ENCODE results near the gene SIGLEC15.
"Not testable (repeated sequence)": the region's sequence is repeated elsewhere in the genome, so short reads cannot be mapped to it uniquely, and the experiment has no call there.

Gene SIGLEC15

DNA sequence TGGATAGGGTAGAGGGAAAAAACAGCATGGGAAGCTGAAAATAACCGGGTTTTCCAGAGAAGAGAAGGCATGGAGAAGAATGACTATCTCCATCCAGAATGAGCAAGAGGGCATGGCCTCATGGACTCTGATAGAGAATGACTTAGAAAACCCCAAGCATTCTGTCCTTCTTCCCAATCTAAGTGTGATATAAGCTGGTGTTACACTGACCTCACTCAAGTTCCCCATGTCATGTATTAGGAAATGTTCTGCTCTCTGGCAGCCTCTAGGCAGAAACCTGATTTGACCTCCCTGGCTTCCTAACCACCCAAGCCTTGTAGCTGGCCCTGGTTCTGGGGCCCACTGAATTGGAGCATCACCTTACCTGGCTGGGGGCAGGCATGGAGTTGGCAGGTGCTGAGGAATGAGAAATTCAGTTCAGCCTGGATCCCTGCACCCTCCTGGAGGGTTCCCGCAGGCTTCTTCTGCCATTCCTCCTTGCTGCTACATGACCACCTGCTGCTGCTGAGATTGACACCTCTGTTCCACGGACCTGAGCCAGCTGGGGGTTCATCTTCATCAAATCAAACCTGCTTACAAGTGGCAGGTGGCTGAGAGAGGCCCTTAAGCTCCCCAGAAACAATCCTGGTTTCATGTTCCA is 5.2 kb upstream of the SIGLEC15 start:
- Histone ChIP-seq H3K9me3 (ENCODE audit: control insufficient read depth in 2 of 2, low read length in 2 of 2) (no peaks in the 10 kb centered on the region), H3K27me3 (ENCODE audit: control insufficient read depth in 2 of 2, insufficient read depth in 2 of 2, low read length in 2 of 2) (no peaks in the 10 kb centered on the region), H3K36me3 (ENCODE audit: control insufficient read depth in 2 of 2, insufficient read depth in 2 of 2, low read length in 2 of 2) (no peaks in the 10 kb centered on the region), H3K4me3 (ENCODE audit: low read length in 2 of 2) (no peak overlapping the region), H3K9ac (ENCODE audit: low read depth in 1 of 2, low read length in 2 of 2) (no peak overlapping the region), H3K4me1 (ENCODE audit: control insufficient read depth in 2 of 2, insufficient read depth in 2 of 2, low read length in 2 of 2) (no peaks in the 10 kb centered on the region), H3K27ac (ENCODE audit: low read depth in 2 of 2, low read length in 2 of 2) (no peak overlapping the region)

- Histone ChIP-seq H3K36me3 (ENCODE audit: control insufficient read depth in 2 of 2, insufficient read depth in 2 of 2, low read length in 2 of 2) (no peaks in the 10 kb centered on the region), H3K9ac (ENCODE audit: low read depth in 1 of 2, low read length in 2 of 2) (no peak overlapping the region), H3K27ac (ENCODE audit: low read depth in 2 of 2, low read length in 2 of 2) (no peak overlapping the region), H3K4me3 (ENCODE audit: low read length in 2 of 2) (no peak overlapping the region), H3K4me1 (ENCODE audit: control insufficient read depth in 2 of 2, insufficient read depth in 2 of 2, low read length in 2 of 2) (no peaks in the 10 kb centered on the region), H3K27me3 (ENCODE audit: control insufficient read depth in 2 of 2, insufficient read depth in 2 of 2, low read length in 2 of 2) (peaks cover 0 to under 1% of the 10 kb centered on the region in 2 donors), H3K9me3 (ENCODE audit: control insufficient read depth in 2 of 2, low read length in 2 of 2) (no peaks in the 10 kb centered on the region)
These were observed 4.4 kb upstream of the SIGLEC15 start for GRCh38 chr18:45821026-45821425.

DNA sequence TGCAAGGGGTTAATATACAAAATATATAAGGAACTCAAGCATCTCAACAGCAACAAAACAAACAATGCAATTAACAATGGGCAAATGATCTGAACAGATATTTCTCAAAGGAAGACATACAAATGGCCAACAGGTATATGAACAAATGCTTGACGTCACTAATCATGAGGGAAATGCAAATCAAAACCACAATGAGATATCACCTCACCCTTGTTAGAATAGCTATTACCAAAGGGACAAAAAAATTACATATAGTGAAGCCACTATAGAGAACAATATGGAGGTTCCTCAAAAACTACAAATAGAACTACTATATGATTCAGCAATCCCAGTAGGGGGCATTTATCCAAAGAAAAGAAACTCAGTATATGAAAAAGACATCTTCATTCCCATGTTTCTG is 3.8 kb upstream of the SIGLEC15 start:
- Histone ChIP-seq H3K4me1 (ENCODE audit: control insufficient read depth in 2 of 2, insufficient read depth in 2 of 2, low read length in 2 of 2) (no peaks in the 10 kb centered on the region), H3K9ac (ENCODE audit: low read depth in 1 of 2, low read length in 2 of 2) (no peak overlapping the region), H3K36me3 (ENCODE audit: control insufficient read depth in 2 of 2, insufficient read depth in 2 of 2, low read length in 2 of 2) (no peaks in the 10 kb centered on the region), H3K4me3 (ENCODE audit: low read length in 2 of 2) (no peak overlapping the region), H3K9me3 (ENCODE audit: control insufficient read depth in 2 of 2, low read length in 2 of 2) (no peaks in the 10 kb centered on the region), H3K27ac (ENCODE audit: low read depth in 2 of 2, low read length in 2 of 2) (no peak overlapping the region), H3K27me3 (ENCODE audit: control insufficient read depth in 2 of 2, insufficient read depth in 2 of 2, low read length in 2 of 2) (peaks cover 0 to 2% of the 10 kb centered on the region in 2 donors)

DNA sequence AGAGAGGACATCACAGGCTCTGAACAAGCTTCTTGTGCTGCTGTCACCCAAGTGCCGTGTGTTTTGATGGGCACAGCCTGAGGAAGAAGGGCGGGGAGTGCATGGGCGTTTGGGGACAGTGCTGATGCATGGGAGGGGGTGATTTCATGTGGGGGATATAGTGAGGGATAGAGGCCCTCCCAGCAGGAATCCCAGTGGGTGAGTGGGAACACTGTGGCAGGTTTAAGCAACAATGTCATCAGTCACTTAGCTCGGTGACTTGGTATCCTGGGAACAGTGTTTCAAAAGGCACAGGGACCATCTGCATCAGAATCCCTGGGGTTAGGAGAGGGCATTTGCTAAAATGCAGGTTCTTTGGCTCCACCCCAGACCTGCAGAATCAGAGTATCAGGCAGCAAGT is 609 bp downstream of the SIGLEC15 start:
- peaks cover 12 to 13% of the 10 kb centered on the region in 2 donors for H3K4me1 ChIP-seq (ENCODE audit: control insufficient read depth in 2 of 2, insufficient read depth in 2 of 2, low read length in 2 of 2)
- H3K27ac ChIP-seq (ENCODE audit: low read depth in 2 of 2, low read length in 2 of 2), result no peak overlapping the region
- H3K9ac ChIP-seq (ENCODE audit: low read depth in 1 of 2, low read length in 2 of 2), result no peak overlapping the region
- no peak overlapping the region for H3K4me3 ChIP-seq (ENCODE audit: low read length in 2 of 2)
- no peaks in the 10 kb centered on the region for H3K9me3 ChIP-seq (ENCODE audit: control insufficient read depth in 2 of 2, low read length in 2 of 2)
- H3K27me3 ChIP-seq (ENCODE audit: control insufficient read depth in 2 of 2, insufficient read depth in 2 of 2, low read length in 2 of 2), result peaks cover 0 to 2% of the 10 kb centered on the region in 2 donors
- H3K36me3 ChIP-seq (ENCODE audit: control insufficient read depth in 2 of 2, insufficient read depth in 2 of 2, low read length in 2 of 2), result no peaks in the 10 kb centered on the region

- H3K27ac ChIP-seq (ENCODE audit: low read depth in 2 of 2, low read length in 2 of 2); H3K36me3 ChIP-seq (ENCODE audit: control insufficient read depth in 2 of 2, insufficient read depth in 2 of 2, low read length in 2 of 2); H3K9ac ChIP-seq (ENCODE audit: low read depth in 1 of 2, low read length in 2 of 2); H3K4me3 ChIP-seq (ENCODE audit: low read length in 2 of 2); H3K9me3 ChIP-seq (ENCODE audit: control insufficient read depth in 2 of 2, low read length in 2 of 2); H3K27me3 ChIP-seq (ENCODE audit: control insufficient read depth in 2 of 2, insufficient read depth in 2 of 2, low read length in 2 of 2): not testable (repeated sequence)
- H3K4me1 ChIP-seq (ENCODE audit: control insufficient read depth in 2 of 2, insufficient read depth in 2 of 2, low read length in 2 of 2), result peaks cover 12 to 13% of the 10 kb centered on the region in 2 donors
These were observed 1.2 kb downstream of the SIGLEC15 start for GRCh38 chr18:45826716-45827115.

GRCh38 chr18:45828917-45829811 is 3.7 kb downstream of the SIGLEC15 start:
- no peaks in the 10 kb centered on the region for H3K9me3 ChIP-seq (ENCODE audit: control insufficient read depth in 2 of 2, low read length in 2 of 2)
- peak overlapping the region in 1 of 2 donors; percentile 22 for H3K4me3 ChIP-seq (ENCODE audit: low read length in 2 of 2)
- H3K9ac ChIP-seq (ENCODE audit: low read depth in 1 of 2, low read length in 2 of 2), result no peak overlapping the region
- peaks cover 12 to 13% of the 10 kb centered on the region in 2 donors for H3K4me1 ChIP-seq (ENCODE audit: control insufficient read depth in 2 of 2, insufficient read depth in 2 of 2, low read length in 2 of 2)
- no peaks in the 10 kb centered on the region for H3K36me3 ChIP-seq (ENCODE audit: control insufficient read depth in 2 of 2, insufficient read depth in 2 of 2, low read length in 2 of 2)
- peak overlapping the region in 1 of 2 donors; percentile 34 for H3K27ac ChIP-seq (ENCODE audit: low read depth in 2 of 2, low read length in 2 of 2)
- peaks cover 0 to 2% of the 10 kb centered on the region in 2 donors for H3K27me3 ChIP-seq (ENCODE audit: control insufficient read depth in 2 of 2, insufficient read depth in 2 of 2, low read length in 2 of 2)

- Histone ChIP-seq H3K4me3 (ENCODE audit: low read length in 2 of 2) (no peak overlapping the region), H3K9ac (ENCODE audit: low read depth in 1 of 2, low read length in 2 of 2) (no peak overlapping the region), H3K4me1 (ENCODE audit: control insufficient read depth in 2 of 2, insufficient read depth in 2 of 2, low read length in 2 of 2) (peaks cover 12 to 13% of the 10 kb centered on the region in 2 donors), H3K36me3 (ENCODE audit: control insufficient read depth in 2 of 2, insufficient read depth in 2 of 2, low read length in 2 of 2) (no peaks in the 10 kb centered on the region), H3K27ac (ENCODE audit: low read depth in 2 of 2, low read length in 2 of 2) (no peak overlapping the region), H3K27me3 (ENCODE audit: control insufficient read depth in 2 of 2, insufficient read depth in 2 of 2, low read length in 2 of 2) (peaks cover 0 to 2% of the 10 kb centered on the region in 2 donors), H3K9me3 (ENCODE audit: control insufficient read depth in 2 of 2, low read length in 2 of 2) (no peaks in the 10 kb centered on the region)
These were observed 4.4 kb downstream of the SIGLEC15 start for GRCh38 chr18:45829855-45830254.

DNA sequence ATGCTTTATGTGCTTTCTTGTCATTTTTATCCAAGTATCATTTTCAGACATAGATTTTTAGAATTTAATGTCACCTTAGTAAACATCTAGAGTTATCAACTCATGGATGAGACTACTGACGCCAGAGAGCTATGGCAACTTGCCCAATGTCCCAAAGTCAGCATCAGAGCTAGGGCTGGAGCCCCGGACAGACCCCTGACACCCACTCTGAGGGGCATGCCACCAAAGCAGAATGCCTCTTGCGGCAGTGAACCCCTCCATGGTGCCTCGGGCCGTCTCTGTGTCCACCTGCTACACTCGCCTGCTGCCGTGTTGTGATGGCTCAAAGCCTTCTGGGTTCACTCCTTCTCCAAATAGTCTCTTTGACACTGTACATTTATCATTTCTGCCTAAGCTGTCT is 5.4 kb downstream of the SIGLEC15 start:
- peaks cover 0 to 2% of the 10 kb centered on the region in 2 donors for H3K27me3 ChIP-seq (ENCODE audit: control insufficient read depth in 2 of 2, insufficient read depth in 2 of 2, low read length in 2 of 2)
- H3K9ac ChIP-seq (ENCODE audit: low read depth in 1 of 2, low read length in 2 of 2), result no peak overlapping the region
- H3K4me1 ChIP-seq (ENCODE audit: control insufficient read depth in 2 of 2, insufficient read depth in 2 of 2, low read length in 2 of 2), result peaks cover 13 to 14% of the 10 kb centered on the region in 2 donors
- no peak overlapping the region for H3K4me3 ChIP-seq (ENCODE audit: low read length in 2 of 2)
- no peaks in the 10 kb centered on the region for H3K9me3 ChIP-seq (ENCODE audit: control insufficient read depth in 2 of 2, low read length in 2 of 2)
- H3K36me3 ChIP-seq (ENCODE audit: control insufficient read depth in 2 of 2, insufficient read depth in 2 of 2, low read length in 2 of 2), result no peaks in the 10 kb centered on the region
- no peak overlapping the region for H3K27ac ChIP-seq (ENCODE audit: low read depth in 2 of 2, low read length in 2 of 2)

GRCh38 chr18:45833846-45834245 is 8.4 kb downstream of the SIGLEC15 start:
- Histone ChIP-seq H3K36me3 (ENCODE audit: control insufficient read depth in 2 of 2, insufficient read depth in 2 of 2, low read length in 2 of 2) (no peaks in the 10 kb centered on the region), H3K4me1 (ENCODE audit: control insufficient read depth in 2 of 2, insufficient read depth in 2 of 2, low read length in 2 of 2) (peaks cover 15 to 20% of the 10 kb centered on the region in 2 donors), H3K4me3 (ENCODE audit: low read length in 2 of 2) (no peak overlapping the region), H3K9ac (ENCODE audit: low read depth in 1 of 2, low read length in 2 of 2) (no peak overlapping the region), H3K27ac (ENCODE audit: low read depth in 2 of 2, low read length in 2 of 2) (no peak overlapping the region), H3K9me3 (ENCODE audit: control insufficient read depth in 2 of 2, low read length in 2 of 2) (no peaks in the 10 kb centered on the region), H3K27me3 (ENCODE audit: control insufficient read depth in 2 of 2, insufficient read depth in 2 of 2, low read length in 2 of 2) (peaks cover 12 to 21% of the 10 kb centered on the region in 2 donors)

- Histone ChIP-seq H3K36me3 (ENCODE audit: control insufficient read depth in 2 of 2, insufficient read depth in 2 of 2, low read length in 2 of 2) (no peaks in the 10 kb centered on the region), H3K4me1 (ENCODE audit: control insufficient read depth in 2 of 2, insufficient read depth in 2 of 2, low read length in 2 of 2) (peaks cover 12 to 16% of the 10 kb centered on the region in 2 donors), H3K9me3 (ENCODE audit: control insufficient read depth in 2 of 2, low read length in 2 of 2) (no peaks in the 10 kb centered on the region), H3K9ac (ENCODE audit: low read depth in 1 of 2, low read length in 2 of 2) (no peak overlapping the region), H3K27ac (ENCODE audit: low read depth in 2 of 2, low read length in 2 of 2) (no peak overlapping the region), H3K27me3 (ENCODE audit: control insufficient read depth in 2 of 2, insufficient read depth in 2 of 2, low read length in 2 of 2) (peaks cover 12 to 25% of the 10 kb centered on the region in 2 donors), H3K4me3 (ENCODE audit: low read length in 2 of 2) (no peak overlapping the region)
These were observed 8.8 kb downstream of the SIGLEC15 start for GRCh38 chr18:45834306-45834705.
